BE2C (cell line): ENCODE data around the gene SINHCAF.

Experiments used
- DNase-seq: peaks from one replicate; pipeline ENCODE4 v3.0.0-alpha.2; 2020
- H3K27me3 ChIP-seq: fragments of 250-450 bp; sonication (Bioruptor Pico); 2 replicates; pipeline ENCODE4 v1.5.1; 2020; ENCODE audit warnings: mild to moderate bottlenecking
- H3K36me3 ChIP-seq: fragments of 250-450 bp; sonication (Bioruptor Pico); 2 replicates; pipeline ENCODE4 v1.5.1; 2020; ENCODE audit warnings: mild to moderate bottlenecking
- H3K4me1 ChIP-seq: fragments of 250-450 bp; sonication (Bioruptor Pico); 2 replicates; pipeline ENCODE4 v1.5.1; 2020
- H3K4me3 ChIP-seq: 2 replicates; pipeline ENCODE4 v1.5.1; 2011; ENCODE audit warnings: low read depth, low read length
- H3K9me3 ChIP-seq: fragments of 250-450 bp; sonication (Bioruptor Pico); 2 replicates; pipeline ENCODE4 v1.5.1; 2020
- CTCF ChIP-seq: IDR thresholded peaks from 2 replicates; pipeline ENCODE4 v1.5.1; 2012; ENCODE audit warnings: mild to moderate bottlenecking, low read depth, low read length

SINHCAF gene

DNA sequence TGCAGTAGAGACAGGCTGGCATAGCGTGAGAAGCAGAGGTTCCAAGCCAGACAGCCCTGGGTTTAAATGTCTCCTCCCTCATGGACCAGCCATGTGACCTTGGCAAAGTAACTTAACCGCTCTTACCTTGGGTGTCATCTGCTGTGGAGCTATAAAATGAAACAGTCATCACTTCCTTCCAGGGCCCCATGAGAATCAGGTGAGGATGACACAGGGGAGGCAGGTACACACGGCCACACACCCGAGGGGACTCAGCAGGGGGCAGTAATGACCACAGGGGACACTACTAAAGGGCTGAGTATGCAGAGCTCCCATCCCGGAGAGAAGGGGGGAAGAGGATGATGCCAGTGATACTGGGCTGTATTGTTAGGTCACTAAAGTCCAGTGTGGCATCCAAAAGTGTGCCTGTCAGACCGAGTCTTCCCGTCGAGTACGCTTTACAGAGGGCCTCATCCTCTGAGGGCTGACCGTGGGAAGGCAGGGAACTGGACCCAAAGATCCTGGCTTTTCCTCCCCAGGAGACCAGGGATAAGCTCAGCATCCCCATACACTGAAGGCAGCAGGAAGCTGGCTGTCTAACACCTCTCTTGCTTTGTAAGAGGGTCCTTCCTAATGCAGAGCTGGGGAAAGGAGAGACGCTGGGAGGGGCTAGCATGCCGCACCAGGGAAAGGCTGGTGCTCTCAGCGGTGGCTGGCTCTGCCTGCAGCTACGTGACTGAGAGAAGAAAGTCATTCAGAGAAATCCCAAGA is 94.2 kb downstream of the SINHCAF start:
- DNase-seq = no peak
- Histone ChIP-seq H3K36me3 (no peaks in the 10 kb centered on the region), H3K4me1 (no peaks in the 10 kb centered on the region), H3K4me3 (no peak overlapping the region), H3K9me3 (no peaks in the 10 kb centered on the region), H3K27me3 (no peaks in the 10 kb centered on the region)
- TF ChIP-seq CTCF = no peak
